ENCODE results near the gene POGLUT2. TPM values are rescaled to one million over a fixed set of nuclear protein-coding genes. Genes with fewer than 3 reads are reported as not detected.
A peak's percentile ranks its signal among the peaks of the same experiment; 100 is the strongest.

Gene POGLUT2
- total and polyA plus RNA-seq, 10 of the 15 experiments (the other 5 are each of a cell fraction or from before 2014, with no cell fraction given), result 2.9 to 11.3 (median 7.6) TPM

GRCh38 chr13:102798581-102799425 lies at the start of gene POGLUT2, which contains the start of gene BIVM (continued):
- TF ChIP-seq, protein P1, sequence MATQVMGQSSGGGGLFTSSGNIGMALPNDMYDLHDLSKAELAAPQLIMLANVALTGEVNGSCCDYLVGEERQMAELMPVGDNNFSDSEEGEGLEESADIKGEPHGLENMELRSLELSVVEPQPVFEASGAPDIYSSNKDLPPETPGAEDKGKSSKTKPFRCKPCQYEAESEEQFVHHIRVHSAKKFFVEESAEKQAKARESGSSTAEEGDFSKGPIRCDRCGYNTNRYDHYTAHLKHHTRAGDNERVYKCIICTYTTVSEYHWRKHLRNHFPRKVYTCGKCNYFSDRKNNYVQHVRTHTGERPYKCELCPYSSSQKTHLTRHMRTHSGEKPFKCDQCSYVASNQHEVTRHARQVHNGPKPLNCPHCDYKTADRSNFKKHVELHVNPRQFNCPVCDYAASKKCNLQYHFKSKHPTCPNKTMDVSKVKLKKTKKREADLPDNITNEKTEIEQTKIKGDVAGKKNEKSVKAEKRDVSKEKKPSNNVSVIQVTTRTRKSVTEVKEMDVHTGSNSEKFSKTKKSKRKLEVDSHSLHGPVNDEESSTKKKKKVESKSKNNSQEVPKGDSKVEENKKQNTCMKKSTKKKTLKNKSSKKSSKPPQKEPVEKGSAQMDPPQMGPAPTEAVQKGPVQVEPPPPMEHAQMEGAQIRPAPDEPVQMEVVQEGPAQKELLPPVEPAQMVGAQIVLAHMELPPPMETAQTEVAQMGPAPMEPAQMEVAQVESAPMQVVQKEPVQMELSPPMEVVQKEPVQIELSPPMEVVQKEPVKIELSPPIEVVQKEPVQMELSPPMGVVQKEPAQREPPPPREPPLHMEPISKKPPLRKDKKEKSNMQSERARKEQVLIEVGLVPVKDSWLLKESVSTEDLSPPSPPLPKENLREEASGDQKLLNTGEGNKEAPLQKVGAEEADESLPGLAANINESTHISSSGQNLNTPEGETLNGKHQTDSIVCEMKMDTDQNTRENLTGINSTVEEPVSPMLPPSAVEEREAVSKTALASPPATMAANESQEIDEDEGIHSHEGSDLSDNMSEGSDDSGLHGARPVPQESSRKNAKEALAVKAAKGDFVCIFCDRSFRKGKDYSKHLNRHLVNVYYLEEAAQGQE (IDR thresholded peaks at IDR 0.05; ENCODE audit: low read depth, low read length), result no peak
- TF ChIP-seq RAD21 (IDR thresholded peaks at IDR 0.05; ENCODE audit: insufficient read depth, low read depth, low read length), result no peak
- TF ChIP-seq MYB (IDR thresholded peaks at IDR 0.05; ENCODE audit: borderline replicate concordance, low read depth, low read length), result no peak
- no peak for TF ChIP-seq SPI1 (IDR thresholded peaks at IDR 0.05; ENCODE audit: borderline replicate concordance, insufficient read depth, low read depth, low read length)
- peak; percentile 94 for TF ChIP-seq CREM (IDR thresholded peaks at IDR 0.05; ENCODE audit: low read depth)
- TF ChIP-seq PAX5 (IDR thresholded peaks at IDR 0.05; ENCODE audit: borderline replicate concordance, low read depth, low read length), result no peak
- TF ChIP-seq SP1 (IDR thresholded peaks at IDR 0.05; ENCODE audit: low read depth, low read length), result peak; percentile 98
- no peak for TF ChIP-seq TCF7 (IDR thresholded peaks at IDR 0.05; ENCODE audit: borderline replicate concordance)
- no peak for TF ChIP-seq MLLT1 (IDR thresholded peaks at IDR 0.05)
- TF ChIP-seq ELK1 (IDR thresholded peaks at IDR 0.05; ENCODE audit: low read depth, low read length), result 0 out of 2 replicates have a peak, but pooled peaks have one; percentile 33
- TF ChIP-seq CHD1 (IDR thresholded peaks at IDR 0.05; ENCODE audit: low read depth, low read length), result no peak
- peak; percentile 90 for TF ChIP-seq SIX5 (IDR thresholded peaks at IDR 0.05; ENCODE audit: low read depth, low read length, severe bottlenecking)
- TF ChIP-seq ZBTB11 (CRISPR knock-in tag; IDR thresholded peaks at IDR 0.05), result no peak
- TF ChIP-seq ZBTB33 (IDR thresholded peaks at IDR 0.05), result no peak
